ENCODE data around the gene DOCK4. TPM values are rescaled to one million over a fixed set of nuclear protein-coding genes. Genes with fewer than 3 reads are reported as not detected.
"Not testable (repeated sequence)": the region's sequence is repeated elsewhere in the genome, so short reads cannot be mapped to it uniquely, and the experiment has no call there.

The DOCK4 gene
- total RNA-seq, 2 donors from 2014 or later: 6.5 to 11.1 TPM

GRCh38 chr7:112252691-112253090 is 46.5 kb upstream of the DOCK4 start:
- Histone ChIP-seq H3K4me3 (no peak overlapping the region), H3K4me1 (no peaks in the 10 kb centered on the region), H3K27me3 (no peaks in the 10 kb centered on the region), H3K9me3 (no peaks in the 10 kb centered on the region), H3K27ac (no peak overlapping the region), H3K36me3 (no peaks in the 10 kb centered on the region), H3K9ac (ENCODE audit: low read depth in 2 of 2, low read length in 2 of 2) (no peak overlapping the region)
- TF ChIP-seq CTCF (IDR thresholded peaks at IDR 0.05): no peak
- DNase-seq: no peak
- intact Hi-C loops (cut with DNase I): no loop called here

GRCh38 chr7:112252141-112252540 is 45.9 kb upstream of the DOCK4 start:
- no peak overlapping the region for H3K4me3 ChIP-seq
- H3K9me3 ChIP-seq: no peaks in the 10 kb centered on the region
- no peaks in the 10 kb centered on the region for H3K4me1 ChIP-seq
- TF ChIP-seq CTCF (IDR thresholded peaks at IDR 0.05): no peak
- no peak overlapping the region for H3K9ac ChIP-seq (ENCODE audit: low read depth in 2 of 2, low read length in 2 of 2)
- DNase-seq: no peak
- intact Hi-C loops (cut with DNase I): no loop called here
- no peak overlapping the region for H3K27ac ChIP-seq
- no peaks in the 10 kb centered on the region for H3K36me3 ChIP-seq
- no peaks in the 10 kb centered on the region for H3K27me3 ChIP-seq

GRCh38 chr7:112249967-112250366 is 43.8 kb upstream of the DOCK4 start:
- H3K9me3 ChIP-seq; H3K4me3 ChIP-seq; H3K4me1 ChIP-seq; DNase-seq; H3K36me3 ChIP-seq; H3K9ac ChIP-seq (ENCODE audit: low read depth in 2 of 2, low read length in 2 of 2); H3K27ac ChIP-seq; H3K27me3 ChIP-seq; intact Hi-C loops (cut with DNase I): not testable (repeated sequence)

GRCh38 chr7:112248598-112248997 is 42.4 kb upstream of the DOCK4 start:
- H3K9me3 ChIP-seq: no peaks in the 10 kb centered on the region
- no peak overlapping the region for H3K9ac ChIP-seq (ENCODE audit: low read depth in 2 of 2, low read length in 2 of 2)
- H3K4me1 ChIP-seq: no peaks in the 10 kb centered on the region
- no peak overlapping the region for H3K4me3 ChIP-seq
- TF ChIP-seq CTCF (IDR thresholded peaks at IDR 0.05): no peak
- no peaks in the 10 kb centered on the region for H3K27me3 ChIP-seq
- H3K27ac ChIP-seq: no peak overlapping the region
- no peak for DNase-seq
- H3K36me3 ChIP-seq: no peaks in the 10 kb centered on the region
- intact Hi-C loops (cut with DNase I): no loop called here

- H3K36me3 ChIP-seq: no peaks in the 10 kb centered on the region
- H3K27me3 ChIP-seq: no peaks in the 10 kb centered on the region
- no peaks in the 10 kb centered on the region for H3K4me1 ChIP-seq
- intact Hi-C loops (cut with DNase I): no loop called here
- H3K4me3 ChIP-seq: no peak overlapping the region
- no peak overlapping the region for H3K27ac ChIP-seq
- no peak for DNase-seq
- no peaks in the 10 kb centered on the region for H3K9me3 ChIP-seq
- no peak overlapping the region for H3K9ac ChIP-seq (ENCODE audit: low read depth in 2 of 2, low read length in 2 of 2)
- TF ChIP-seq CTCF (IDR thresholded peaks at IDR 0.05): no peak
Measured at GRCh38 chr7:112238852-112239610, 32.8 kb upstream of the DOCK4 start.

- H3K4me3 ChIP-seq: no peak overlapping the region
- TF ChIP-seq CTCF (IDR thresholded peaks at IDR 0.05): no peak
- H3K9ac ChIP-seq (ENCODE audit: low read depth in 2 of 2, low read length in 2 of 2): no peak overlapping the region
- H3K27ac ChIP-seq: no peak overlapping the region
- no peaks in the 10 kb centered on the region for H3K4me1 ChIP-seq
- no peaks in the 10 kb centered on the region for H3K36me3 ChIP-seq
- H3K9me3 ChIP-seq: no peaks in the 10 kb centered on the region
- no peak for DNase-seq
- H3K27me3 ChIP-seq: no peaks in the 10 kb centered on the region
- intact Hi-C loops (cut with DNase I): no loop called here
Measured at GRCh38 chr7:112238330-112238729, 32.1 kb upstream of the DOCK4 start.

Data from colonic mucosa (tissue), 4 donors.